DMS53 (cell line): Measurements from ENCODE around the gene TSHZ2.
"Not testable (repeated sequence)": the region's sequence is repeated elsewhere in the genome, so short reads cannot be mapped to it uniquely, and the experiment has no call there.

Experiments
- DNase-seq: peaks from one replicate; lab custom pipeline; 2025; lab: John Stamatoyannopoulos, UW

Gene TSHZ2

DNA sequence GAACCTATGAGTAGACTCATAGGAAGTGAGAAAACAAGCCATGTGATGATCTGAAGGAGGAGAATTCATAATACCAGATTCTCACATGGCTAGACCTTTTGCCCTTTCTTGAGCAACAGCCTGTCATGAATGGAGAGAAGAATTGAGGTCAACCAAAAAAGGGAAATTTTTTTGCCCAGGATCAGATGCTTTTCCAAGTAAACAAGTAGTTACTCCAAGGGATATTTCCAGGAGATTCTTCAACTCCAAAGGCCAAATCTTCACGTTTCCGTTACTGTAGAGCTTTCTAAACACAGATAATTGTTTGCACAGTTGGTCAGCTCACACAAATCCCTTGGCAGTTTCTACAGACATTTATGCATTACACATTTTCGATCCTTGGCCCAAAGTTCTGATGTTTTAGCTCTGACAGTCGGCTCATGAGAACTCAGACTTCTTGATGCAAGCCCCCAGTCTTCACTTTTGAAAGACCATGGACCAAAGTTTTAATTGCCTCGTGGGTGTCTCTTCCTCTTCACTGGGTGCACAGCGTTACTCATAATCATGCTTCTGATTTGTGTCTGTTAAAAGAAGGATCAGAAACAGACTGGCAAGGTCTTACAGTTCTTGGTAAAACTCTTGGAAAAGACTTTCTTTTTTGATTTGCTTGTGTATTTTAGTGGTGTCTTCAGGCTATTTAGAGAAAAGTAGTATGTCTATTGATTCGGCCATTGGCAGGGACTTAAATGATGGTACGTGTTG lies 115.0 kb downstream of the TSHZ2 start:
- no peak for DNase-seq

DNA sequence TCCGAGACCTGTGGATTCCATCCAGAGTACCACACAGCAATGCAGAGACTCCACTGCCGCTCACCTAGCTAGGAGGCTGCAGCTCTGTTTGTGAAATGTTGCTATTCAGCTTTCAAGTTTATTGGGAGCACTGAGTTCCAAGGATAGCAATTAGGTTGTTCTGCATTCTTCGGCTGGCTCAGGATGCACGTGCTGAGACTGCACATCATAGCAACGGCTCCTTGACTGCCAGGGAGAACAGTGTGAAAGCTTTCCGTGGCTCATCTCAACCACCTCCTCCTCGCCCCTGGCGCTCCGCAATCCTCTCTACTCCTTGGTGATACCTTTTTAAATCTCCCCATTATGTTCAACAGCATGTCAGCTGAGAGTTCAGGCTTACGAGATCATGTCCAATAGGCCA lies 116.6 kb downstream of the TSHZ2 start:
- no peak for DNase-seq

DNA sequence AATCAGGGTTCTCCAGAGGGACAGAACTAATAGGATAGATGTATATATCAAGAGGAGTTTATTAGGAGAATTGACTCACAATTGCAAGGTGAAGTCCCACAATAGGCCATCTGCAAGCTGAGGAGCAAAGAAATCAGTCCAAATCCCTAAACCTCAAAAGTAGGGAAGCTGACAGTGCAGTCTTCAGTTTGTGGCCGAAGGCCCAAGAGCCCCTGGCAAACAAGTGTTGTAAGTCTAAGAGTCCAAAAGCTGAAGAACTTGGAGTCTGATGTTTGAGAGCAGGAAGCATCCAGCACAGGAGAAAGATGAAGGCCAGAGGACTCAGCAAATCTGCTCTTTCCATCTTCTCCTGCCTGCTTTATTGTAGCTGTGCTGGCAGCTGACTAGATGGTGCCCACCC lies 117.7 kb downstream of the TSHZ2 start:
- DNase-seq, result not testable (repeated sequence)

DNA sequence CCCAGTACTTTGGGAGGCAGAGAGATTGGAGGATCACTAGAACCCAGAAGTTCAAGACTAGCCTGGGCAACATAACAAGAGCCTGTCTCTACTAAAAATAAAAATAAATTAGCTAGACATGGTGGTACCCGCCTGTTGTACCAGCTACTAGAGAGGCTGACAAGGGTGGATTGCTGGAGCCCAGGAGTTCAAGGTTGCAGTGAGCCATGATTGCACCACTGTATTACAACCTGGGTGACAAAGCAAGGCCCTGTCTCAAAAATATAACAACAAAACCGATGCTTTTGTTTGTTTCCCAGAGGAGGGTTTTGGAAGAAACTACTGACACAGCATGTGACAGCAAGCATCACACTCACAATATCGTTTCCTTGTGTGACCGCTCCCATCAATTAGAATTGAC lies 119.6 kb downstream of the TSHZ2 start:
- DNase-seq, result no peak

DNA sequence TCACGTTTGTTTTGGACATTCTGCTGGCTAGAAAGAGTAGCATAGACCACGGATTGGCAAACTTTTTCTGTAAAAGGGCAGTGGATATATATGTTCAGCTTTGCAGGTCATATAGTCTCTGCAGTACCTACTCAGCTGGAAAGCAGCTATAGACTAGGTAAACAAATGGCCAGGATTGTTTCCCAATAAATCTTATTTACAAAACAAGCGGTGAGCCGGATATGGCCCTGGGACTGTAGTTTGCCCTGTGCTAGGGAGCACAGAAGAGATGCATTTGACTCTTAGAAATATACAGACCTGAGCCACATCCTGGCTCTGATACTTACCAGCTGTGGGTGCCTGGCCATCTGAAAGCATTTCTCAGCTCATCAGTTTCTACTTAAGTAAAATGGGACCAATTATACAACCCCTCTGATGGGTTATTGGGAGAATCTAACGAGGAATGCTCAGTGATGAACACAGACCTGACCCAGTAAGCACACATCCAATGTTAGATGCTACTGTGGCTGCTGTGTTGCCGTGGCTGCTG lies 120.7 kb downstream of the TSHZ2 start:
- no peak for DNase-seq

DNA sequence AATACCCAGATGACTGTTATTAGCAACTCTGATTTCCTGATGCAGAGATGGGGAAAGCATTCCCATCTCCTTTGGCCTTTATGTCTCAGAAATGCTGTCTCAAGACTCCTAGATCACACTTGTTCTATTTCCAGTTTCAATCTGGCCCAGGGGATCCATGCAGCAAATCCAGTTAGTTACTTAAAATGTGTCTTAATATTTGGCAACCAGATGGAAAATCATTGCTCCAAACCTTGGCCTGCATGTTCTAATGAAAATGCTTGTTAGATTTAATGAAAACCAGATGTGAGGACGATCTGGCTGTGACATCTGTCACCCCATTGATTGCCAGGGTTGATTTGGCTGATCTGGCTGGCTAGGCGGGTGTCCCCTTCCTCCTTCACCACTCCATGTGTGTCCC lies 125.2 kb downstream of the TSHZ2 start:
- no peak for DNase-seq

DNA sequence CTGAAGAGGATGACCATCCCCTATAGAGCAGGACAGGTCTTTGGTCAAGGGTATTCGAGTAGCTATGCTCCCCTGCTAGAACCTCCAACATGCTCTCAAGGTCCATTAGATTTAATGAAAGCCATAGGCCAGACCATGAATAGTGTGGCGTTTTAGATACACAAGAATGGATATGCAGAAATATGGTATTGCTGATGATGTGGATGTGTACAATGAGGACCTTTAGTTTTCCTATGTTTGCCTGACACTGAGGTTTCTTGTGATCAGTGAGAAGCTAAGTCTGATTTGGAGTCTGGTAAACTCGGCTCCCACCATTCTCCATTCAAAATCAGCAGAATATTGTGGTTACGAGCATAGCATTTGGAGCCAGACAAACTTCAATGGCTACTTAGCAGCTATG lies 125.6 kb downstream of the TSHZ2 start:
- DNase-seq, result no peak

DNA sequence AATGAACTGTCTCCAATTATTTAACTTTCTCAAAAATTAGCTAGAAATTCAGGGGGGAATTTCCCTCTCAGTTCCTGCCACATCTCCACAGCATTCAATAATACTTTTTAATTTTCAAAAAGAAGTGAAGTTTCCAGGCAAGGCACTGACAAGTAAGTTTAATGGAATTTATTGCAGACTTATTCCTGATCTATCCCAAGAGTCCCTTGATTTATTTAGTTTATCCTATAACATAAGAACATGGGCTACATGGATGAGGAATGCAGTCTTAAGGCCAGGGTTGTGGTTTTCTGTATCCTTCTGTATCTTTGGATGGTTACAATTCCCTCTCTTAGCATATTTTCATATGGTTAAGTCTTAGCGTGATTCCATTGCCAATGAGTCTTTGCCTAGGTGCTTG lies 126.5 kb downstream of the TSHZ2 start:
- no peak for DNase-seq

DNA sequence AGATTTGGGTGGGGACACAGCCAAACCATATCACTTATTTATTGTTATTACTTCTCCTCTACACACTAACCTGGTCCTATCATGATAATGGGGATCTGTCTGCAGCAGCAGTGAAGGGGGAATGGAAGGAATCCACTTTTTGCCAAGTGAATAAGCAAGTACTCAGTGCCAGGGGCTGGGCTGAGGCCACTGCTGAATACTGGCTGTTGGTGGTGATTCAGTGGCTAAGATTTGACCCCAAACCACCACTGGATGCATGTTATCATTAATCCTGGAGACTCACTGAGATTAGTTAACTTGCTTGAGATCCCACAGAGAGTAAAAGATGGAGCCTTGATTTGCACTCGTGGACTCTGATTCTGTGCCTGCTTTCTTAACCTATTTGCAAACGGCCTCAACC lies 127.7 kb downstream of the TSHZ2 start:
- no peak for DNase-seq

DNA sequence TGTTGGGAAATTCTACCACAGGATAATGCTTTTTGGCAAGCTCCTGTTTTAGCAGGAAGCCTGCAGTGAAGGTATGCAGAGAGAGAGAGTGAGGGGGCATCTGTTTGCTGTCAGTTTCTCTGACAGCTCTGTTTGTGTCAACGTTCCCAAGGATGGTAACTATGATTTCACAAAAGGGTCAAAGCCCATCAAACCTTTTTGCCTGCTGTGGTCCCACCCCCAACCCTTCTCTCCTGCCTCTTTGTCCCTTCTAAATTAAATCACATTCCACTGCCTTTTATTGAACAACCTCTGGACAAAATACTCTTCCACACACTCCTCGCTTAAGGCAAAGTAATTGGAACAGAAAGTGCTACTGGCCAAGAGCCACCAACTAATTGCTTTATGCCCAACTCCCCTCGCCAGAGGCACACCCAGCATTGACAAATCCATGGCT lies 128.3 kb downstream of the TSHZ2 start:
- DNase-seq, result no peak

DNA sequence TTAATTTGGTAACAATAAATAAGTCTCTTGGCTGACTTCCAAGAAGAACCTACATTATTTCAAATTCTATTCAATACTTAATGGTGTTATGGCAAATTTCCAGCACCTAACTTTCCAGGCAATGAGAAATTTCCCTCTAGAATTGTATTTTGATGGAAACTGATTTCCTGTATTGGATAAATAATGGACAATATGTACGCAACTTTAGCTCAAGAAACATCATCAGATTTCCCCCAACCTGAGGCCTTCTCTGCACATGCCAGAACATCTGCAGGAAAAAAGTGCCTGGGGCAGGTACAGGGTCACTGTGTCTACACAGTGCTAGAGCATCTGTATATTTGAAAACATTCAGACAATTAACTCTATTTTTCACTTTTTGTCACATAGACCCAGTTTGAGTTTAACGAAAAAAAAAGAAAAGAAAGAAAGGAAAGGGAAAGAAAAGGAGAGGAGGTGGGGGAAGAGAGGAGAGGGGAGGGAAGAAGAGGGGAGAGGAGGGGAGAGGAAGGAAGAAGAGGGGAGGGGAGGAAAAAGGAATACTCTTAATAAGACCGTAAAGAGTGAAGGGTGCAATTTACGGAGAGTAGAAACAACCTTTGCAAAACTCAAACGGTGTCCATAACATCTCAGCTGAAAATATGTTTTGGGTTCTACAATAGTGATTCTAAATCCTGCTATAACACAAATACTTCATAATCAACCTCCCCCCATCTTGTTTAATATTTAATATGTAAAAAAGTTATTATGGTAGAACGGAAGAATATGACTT lies 130.0 kb downstream of the TSHZ2 start:
- DNase-seq, result no peak

DNA sequence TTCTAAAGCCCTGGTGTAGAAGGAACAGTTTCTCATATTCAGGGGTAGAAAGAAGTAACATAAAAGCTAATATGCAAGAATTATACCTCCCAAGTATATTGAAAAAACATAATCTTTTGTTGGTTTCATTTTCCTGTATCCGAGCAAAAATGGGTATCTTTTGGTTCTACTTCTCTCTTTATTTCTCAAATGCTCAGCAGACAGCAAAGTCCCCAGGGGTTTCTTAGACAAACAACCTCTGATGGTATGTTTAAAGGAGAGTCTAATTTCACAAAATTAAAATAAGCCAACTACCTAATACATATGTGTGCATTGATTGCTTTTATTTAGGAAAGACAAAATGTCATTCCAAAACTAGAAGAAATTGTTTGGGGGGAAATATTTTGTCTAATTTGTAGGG lies 131.0 kb downstream of the TSHZ2 start:
- no peak for DNase-seq

DNA sequence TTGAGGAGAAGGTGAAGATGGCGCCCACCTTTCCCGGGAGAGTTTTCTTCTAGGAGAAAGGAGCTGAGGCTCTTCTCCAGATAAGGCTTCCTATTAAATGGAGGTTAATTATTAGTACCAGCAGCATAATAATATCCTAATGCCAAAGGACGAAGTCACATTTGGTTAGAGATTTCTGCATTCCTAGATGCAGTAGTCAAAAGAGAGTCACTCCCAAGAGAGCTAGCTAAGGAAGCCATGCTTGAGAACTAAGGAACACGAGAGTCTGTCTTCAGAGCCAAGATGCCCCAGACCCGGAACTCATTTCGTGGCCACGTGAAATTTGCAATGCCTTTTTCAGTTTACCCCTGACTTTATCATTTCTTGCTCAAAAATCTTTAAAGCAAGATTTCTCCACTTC lies 132.7 kb downstream of the TSHZ2 start:
- no peak for DNase-seq

DNA sequence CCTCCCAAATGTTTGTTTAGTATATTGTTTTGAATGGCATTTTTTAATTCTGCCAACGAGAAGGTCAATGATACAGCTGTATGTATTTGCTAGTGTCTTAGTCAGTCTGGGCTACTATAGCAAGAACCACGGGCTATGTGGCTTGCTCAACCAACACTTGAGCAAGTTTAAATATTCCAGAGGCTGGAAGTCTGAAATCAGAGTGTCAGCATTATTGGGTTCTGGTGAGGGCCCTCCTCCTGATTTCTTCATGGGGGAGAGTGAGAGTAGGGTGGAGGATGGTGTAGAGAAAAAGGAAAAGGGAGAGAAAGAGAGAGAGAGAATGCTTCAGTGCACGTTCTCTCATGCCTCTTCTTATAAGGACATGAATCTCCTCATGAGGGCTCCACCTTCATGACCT lies 144.6 kb downstream of the TSHZ2 start:
- no peak for DNase-seq

DNA sequence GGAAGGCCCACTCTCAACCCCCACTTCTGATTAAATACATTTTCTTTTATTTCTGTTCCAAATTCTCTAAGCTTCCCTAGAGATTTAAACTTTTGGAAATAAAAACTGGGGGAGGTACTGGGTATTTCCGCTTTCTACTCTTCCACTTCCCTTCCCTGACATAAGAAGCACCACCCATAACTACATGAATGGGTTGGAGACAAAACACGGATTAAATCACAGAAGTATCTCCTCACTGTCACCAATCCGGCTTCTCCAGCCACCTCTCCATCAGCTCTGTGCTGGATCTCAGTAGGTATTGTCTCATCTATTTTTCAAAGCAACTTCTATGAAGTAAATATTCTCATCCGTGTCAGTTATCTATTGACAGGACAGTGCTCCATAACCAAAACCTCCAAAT lies 150.7 kb downstream of the TSHZ2 start:
- no peak for DNase-seq

DNA sequence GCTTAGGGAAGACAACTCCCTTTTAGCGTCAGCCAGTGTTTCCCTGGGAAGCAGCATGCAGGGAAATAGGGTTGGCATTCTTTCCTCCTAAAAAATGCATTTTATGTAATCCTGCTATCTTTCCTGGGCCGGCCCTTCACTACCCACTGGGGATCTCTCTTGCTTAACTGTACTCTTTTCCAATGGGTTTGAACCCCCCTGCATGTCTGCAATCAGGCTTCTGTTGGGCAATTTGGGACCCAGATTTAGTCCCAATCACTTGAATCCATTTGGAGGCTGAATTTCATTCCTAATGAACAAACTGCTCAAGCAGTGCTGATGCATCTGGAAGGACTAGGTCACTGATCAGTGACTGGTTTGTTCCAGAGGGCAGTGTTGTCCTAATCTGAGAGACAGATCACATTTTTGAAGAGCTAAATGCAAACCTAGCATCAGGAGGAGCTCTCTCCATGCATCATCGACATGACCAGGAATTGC lies 152.0 kb downstream of the TSHZ2 start:
- DNase-seq, result no peak

DNA sequence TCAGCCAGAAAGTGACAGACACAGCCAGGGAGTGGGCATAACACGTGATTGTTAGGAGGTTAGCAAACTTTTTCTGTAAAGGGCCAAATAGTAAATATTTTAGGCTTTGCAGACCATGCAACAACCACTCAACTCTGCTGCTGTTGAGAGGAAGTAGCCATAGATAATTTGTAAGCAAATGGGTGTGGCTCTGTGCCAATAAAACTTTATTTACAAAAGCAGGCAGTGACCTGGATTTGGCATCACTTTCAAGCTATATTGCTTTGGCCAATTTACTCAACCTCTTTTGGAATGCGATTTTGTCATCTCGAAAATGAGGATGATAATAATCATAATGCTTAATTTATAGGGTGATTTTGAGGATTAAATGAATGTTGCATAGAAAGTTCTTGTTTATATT lies 152.6 kb downstream of the TSHZ2 start:
- DNase-seq, result no peak

DNA sequence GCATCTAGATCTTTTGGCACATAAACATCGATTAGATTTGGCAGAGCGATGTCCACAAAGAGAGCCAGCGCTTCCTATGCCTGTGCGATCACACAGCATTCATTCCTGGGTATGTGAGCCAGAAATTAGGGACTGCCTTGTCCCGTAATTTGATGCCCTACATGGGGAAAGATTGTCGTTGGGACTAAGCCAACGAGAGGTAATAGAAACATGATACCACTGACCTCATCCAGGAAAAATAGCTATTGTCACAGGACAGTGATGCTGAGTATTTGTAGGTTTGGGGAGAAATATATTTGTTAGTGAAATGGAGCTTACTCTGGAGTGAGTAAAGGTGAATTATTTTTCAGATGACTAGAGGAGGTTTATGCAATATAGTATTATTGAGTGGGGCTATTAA lies 154.0 kb downstream of the TSHZ2 start:
- no peak for DNase-seq

DNA sequence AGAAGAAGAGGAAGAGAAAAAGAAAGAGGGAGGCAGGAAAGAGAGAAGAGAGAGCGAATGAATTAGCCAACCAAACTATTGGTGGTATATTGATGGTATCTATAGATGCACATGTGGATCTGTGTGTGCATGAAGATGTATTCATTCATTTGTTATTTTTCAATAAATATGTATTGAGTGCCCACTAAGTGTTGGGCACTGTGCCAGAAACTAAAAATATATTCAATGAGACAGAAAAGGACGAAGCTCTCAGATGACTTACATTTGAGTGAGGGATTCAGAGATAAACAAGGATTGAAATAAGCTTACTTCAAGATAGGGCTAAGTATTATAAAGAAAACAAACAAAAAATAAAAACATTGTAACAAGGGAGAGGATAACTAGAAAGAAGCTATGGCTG lies 154.9 kb downstream of the TSHZ2 start:
- no peak for DNase-seq

DNA sequence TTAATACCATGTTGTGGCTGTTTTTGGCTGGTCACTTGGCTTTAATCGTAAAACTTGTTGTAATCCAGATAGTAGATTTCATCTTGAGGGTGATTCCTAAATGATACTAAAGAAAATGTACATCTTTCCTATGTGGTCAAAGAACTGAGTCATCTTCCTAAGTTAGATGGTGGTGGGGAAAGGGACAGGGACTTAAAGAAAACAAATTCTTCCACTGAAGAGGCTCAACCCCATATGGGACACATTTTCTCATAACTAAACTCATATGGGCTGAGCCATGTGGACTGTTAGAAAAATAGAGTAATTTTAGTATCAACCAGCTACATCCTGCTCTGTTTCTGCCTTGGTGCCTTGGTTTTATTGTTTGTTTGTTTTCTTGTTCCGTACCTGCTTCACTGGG lies 155.8 kb downstream of the TSHZ2 start:
- no peak for DNase-seq

DNA sequence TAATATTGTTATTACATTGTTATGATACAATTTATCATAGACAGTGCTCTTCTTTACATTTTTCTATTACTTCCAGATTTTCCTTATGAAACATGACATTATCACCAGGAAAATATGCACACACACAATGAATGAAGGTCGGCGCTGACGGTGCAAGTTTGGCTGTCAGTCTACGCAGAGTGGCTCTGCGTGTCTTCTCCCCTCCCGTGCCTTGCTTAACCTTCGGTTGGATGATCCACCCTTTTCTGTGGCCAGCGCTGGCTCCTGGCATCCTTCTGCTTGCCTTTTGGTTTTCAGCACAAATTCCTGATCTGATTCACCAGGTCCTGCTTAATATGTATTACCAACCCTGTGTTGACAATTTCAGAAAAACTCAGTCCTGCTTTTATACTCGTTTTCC lies 157.4 kb downstream of the TSHZ2 start:
- no peak for DNase-seq

DNA sequence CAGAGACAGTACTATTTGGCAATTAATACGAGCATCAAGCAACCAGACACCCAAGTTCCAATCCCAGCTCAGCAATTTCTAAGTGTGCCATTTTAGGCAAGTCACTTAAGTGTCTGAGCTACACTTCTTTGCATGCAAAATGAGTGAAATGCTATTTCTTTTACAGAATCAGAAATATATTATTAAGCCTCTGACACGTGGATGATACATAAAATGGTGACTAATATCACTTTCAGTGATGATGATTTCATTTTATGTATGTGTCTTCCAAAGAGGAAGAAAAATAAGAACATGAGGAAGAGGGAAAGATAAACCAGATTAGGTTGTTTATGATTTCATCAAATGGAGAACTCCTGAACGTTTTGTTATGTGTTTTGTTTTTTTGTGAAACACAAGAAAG lies 158.6 kb downstream of the TSHZ2 start:
- no peak for DNase-seq

DNA sequence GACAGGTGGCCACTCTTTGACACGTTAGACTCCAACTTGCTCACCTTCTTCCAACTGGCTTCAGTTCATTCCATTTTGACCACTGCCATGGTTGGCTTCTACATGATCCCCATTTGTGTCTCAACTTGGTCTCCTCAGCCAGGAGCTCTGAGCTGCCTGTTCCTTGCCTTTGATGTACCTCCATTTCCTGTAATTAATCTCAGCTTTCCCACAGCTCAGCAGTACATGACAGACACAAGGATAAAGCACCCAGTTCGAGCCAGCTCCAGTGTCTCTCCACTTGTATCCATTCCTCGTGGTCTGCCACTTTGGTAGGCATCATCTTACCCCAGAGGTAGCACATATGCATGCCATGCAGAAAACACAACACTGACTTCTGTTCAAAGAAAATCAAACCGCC lies 161.0 kb downstream of the TSHZ2 start:
- DNase-seq, result no peak
